OCI-LY1 (cell line): Measurements from ENCODE around the gene AP4E1.

Source experiments
- EZH2 ChIP-seq: fragments of 200-600 bp; sonication (generic), shearing (Covaris generic); IDR thresholded peaks from 2 replicates; pipeline ENCODE4 v1.8.0; 2017; ENCODE audit warnings: borderline replicate concordance, mixed run types, mild to moderate bottlenecking, antibody characterized with exemption, low read length, moderate library complexity, mixed read lengths
- TF ChIP-seq, protein P1 (sequence below): fragments of 200-600 bp; sonication (generic), shearing (Covaris generic); IDR thresholded peaks from 2 replicates; pipeline ENCODE4 v1.5.1; 2017; ENCODE audit warnings: mild to moderate bottlenecking, antibody characterized with exemption, low read length, moderate library complexity, mixed read lengths

DNA sequence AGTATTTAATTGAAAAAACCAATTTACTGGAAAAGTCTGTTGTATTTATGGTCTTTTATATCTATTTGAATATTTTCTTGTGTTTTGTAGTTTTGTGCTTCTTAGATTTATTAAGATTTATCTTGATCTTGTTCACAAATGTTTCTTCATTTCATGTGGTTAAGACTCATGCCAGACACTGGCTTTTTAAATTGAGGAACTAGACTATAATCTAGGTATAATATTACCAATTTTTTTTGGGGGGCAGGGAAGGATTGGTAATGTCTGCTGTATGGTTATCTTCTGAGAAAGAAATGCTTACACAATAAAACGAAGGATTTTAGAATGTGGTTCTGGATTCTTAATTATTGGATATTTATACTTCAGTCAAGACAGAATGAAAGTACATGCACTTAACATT lies 24.9 kb downstream of the AP4E1 start:
- TF ChIP-seq, protein P1, sequence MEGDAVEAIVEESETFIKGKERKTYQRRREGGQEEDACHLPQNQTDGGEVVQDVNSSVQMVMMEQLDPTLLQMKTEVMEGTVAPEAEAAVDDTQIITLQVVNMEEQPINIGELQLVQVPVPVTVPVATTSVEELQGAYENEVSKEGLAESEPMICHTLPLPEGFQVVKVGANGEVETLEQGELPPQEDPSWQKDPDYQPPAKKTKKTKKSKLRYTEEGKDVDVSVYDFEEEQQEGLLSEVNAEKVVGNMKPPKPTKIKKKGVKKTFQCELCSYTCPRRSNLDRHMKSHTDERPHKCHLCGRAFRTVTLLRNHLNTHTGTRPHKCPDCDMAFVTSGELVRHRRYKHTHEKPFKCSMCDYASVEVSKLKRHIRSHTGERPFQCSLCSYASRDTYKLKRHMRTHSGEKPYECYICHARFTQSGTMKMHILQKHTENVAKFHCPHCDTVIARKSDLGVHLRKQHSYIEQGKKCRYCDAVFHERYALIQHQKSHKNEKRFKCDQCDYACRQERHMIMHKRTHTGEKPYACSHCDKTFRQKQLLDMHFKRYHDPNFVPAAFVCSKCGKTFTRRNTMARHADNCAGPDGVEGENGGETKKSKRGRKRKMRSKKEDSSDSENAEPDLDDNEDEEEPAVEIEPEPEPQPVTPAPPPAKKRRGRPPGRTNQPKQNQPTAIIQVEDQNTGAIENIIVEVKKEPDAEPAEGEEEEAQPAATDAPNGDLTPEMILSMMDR = no peak
- TF ChIP-seq EZH2 = no peak
